Stimulated activated CD4-positive, alpha-beta T cell treated with anti-CD3 and anti-CD28 coated beads, Interleukin-1b, Interleukin-23, amount 100 ng/mL, for 1 hour (primary cell): ENCODE measurements around the gene FUZ.

ENCODE experiments used
- DNase-seq, 2 donors: peaks; one replicate each; pipeline ENCODE4 v3.0.0-alpha.2; 2020; ENCODE audit warnings: low read depth in 2 of 2

The FUZ gene

GRCh38 chr19:49807058-49807903 lies 5.8 kb downstream of the FUZ start:
- DNase-seq, result no peak

- no peak for DNase-seq
Observed at GRCh38 chr19:49806620-49806959, 6.5 kb downstream of the FUZ start.

GRCh38 chr19:49805822-49806619 lies 7.1 kb downstream of the FUZ start:
- DNase-seq, result no peak

GRCh38 chr19:49803529-49803856 lies 9.6 kb downstream of the FUZ start:
- DNase-seq, result no peak

GRCh38 chr19:49802836-49803528 lies 10.1 kb downstream of the FUZ start:
- DNase-seq, result no peak

- DNase-seq, result no peak
Observed at GRCh38 chr19:49801966-49802661, 11.0 kb downstream of the FUZ start.

GRCh38 chr19:49801401-49801888 lies 11.6 kb downstream of the FUZ start:
- no peak for DNase-seq

- DNase-seq, result no peak
Observed at GRCh38 chr19:49800771-49801170, 12.3 kb downstream of the FUZ start.

GRCh38 chr19:49799798-49800376 lies 13.2 kb downstream of the FUZ start:
- DNase-seq, result no peak

GRCh38 chr19:49799271-49799797 lies 13.8 kb downstream of the FUZ start:
- no peak for DNase-seq

- DNase-seq, result no peak
Observed at GRCh38 chr19:49798574-49798973, 14.5 kb downstream of the FUZ start.

- DNase-seq, result no peak
Observed at GRCh38 chr19:49795615-49796014, 17.5 kb downstream of the FUZ start.

GRCh38 chr19:49793561-49793840 lies 19.6 kb downstream of the FUZ start:
- no peak for DNase-seq

- DNase-seq, result no peak
Observed at GRCh38 chr19:49792829-49793560, 20.1 kb downstream of the FUZ start.

- DNase-seq, result no peak
Observed at GRCh38 chr19:49791776-49792445, 21.2 kb downstream of the FUZ start.

- DNase-seq, result no peak
Observed at GRCh38 chr19:49790866-49791265, 22.2 kb downstream of the FUZ start.

GRCh38 chr19:49788857-49789256 lies 24.2 kb downstream of the FUZ start:
- no peak for DNase-seq

- DNase-seq, result no peak
Observed at GRCh38 chr19:49787746-49788145, 25.3 kb downstream of the FUZ start.

GRCh38 chr19:49786376-49786820 lies 26.7 kb downstream of the FUZ start:
- DNase-seq, result no peak

- no peak for DNase-seq
Observed at GRCh38 chr19:49782515-49782914, 30.6 kb downstream of the FUZ start.
